Stimulated activated CD4-positive, alpha-beta T cell treated with anti-CD3 and anti-CD28 coated beads, Interleukin-2, amount 100 ng/mL, for 4 hours (primary cell): Measurements from ENCODE around the gene UGGT2.
"Not testable (repeated sequence)": the region's sequence is repeated elsewhere in the genome, so short reads cannot be mapped to it uniquely, and the experiment has no call there.

ENCODE experiments used
- DNase-seq: peaks from one replicate; pipeline ENCODE4 v3.0.0-alpha.2; 2020; ENCODE audit warnings: low read depth

The UGGT2 gene, protein sequence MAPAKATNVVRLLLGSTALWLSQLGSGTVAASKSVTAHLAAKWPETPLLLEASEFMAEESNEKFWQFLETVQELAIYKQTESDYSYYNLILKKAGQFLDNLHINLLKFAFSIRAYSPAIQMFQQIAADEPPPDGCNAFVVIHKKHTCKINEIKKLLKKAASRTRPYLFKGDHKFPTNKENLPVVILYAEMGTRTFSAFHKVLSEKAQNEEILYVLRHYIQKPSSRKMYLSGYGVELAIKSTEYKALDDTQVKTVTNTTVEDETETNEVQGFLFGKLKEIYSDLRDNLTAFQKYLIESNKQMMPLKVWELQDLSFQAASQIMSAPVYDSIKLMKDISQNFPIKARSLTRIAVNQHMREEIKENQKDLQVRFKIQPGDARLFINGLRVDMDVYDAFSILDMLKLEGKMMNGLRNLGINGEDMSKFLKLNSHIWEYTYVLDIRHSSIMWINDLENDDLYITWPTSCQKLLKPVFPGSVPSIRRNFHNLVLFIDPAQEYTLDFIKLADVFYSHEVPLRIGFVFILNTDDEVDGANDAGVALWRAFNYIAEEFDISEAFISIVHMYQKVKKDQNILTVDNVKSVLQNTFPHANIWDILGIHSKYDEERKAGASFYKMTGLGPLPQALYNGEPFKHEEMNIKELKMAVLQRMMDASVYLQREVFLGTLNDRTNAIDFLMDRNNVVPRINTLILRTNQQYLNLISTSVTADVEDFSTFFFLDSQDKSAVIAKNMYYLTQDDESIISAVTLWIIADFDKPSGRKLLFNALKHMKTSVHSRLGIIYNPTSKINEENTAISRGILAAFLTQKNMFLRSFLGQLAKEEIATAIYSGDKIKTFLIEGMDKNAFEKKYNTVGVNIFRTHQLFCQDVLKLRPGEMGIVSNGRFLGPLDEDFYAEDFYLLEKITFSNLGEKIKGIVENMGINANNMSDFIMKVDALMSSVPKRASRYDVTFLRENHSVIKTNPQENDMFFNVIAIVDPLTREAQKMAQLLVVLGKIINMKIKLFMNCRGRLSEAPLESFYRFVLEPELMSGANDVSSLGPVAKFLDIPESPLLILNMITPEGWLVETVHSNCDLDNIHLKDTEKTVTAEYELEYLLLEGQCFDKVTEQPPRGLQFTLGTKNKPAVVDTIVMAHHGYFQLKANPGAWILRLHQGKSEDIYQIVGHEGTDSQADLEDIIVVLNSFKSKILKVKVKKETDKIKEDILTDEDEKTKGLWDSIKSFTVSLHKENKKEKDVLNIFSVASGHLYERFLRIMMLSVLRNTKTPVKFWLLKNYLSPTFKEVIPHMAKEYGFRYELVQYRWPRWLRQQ (N-terminal part only)

DNA sequence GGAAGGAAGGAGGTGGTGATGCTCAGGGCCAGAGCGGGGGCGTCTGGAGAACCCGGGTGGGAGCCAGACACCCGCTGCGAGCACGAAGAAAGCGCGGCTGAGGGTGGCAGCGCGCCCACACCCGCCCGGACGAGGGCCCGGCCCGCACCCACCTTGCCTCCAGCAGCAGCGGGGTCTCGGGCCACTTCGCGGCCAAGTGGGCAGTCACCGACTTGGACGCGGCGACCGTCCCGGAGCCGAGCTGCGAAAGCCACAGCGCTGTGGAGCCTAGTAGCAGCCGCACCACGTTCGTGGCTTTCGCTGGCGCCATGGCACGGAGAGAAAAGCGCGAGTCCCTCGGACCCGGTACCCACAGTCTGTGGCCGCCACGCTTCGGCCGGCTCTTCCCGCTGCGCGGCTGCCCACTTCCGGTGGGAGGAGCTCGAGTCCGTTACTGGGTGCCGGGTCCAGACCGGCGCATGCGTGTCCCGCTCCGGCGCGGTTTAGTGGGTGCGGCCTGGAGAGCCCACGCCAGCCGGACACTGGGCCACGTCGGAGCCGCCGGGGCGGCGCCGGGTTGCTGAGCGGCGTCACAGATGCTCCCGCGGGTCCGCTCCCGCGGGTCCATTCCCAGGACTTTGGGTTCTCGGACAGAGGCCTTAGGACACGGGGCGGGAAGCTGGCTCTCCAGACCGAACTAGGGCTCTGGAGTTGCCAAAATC is at the start of gene UGGT2:
UGGT2 (minus strand) TSS at position 399 of the 701 bp plus-strand sequence; CDS start at position 310, 89 bp downstream.
- no peak for DNase-seq

DNA sequence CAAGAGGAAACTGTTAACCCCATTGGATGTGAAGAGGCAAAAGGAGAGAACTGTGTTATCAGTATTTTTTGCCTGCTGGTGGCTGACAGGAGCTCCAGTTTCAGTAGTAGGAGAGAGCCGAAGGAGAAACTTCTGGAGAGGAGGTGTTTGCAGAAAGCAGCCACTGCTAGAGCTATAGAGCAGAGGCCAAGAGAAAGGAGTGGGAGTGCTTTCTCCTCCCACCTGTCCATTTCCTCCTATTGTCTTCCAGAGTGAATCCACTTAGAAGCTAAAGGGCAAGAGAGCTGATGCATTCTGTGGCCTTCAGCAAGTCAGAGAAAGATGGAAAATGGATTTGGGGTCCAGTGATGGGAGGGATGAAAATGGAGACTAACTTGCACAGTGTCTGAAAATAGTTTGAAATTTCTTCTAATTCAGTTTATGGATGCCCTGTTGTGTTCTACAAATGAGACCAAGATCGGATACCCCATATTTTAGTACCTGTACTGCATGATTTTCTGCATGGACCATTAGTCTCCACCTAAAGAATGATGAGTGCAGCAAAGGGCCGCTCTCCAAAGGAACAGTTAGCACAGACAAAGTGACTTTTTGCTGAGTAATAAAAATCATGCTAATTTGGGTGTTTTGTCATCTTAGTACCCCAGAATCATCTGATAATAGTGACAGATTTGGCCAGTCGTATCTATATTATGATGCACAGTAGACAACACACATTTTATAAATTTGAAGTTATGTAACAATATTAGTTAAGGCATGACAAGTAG is 47.4 kb upstream of the UGGT2 start:
- DNase-seq: no peak

DNA sequence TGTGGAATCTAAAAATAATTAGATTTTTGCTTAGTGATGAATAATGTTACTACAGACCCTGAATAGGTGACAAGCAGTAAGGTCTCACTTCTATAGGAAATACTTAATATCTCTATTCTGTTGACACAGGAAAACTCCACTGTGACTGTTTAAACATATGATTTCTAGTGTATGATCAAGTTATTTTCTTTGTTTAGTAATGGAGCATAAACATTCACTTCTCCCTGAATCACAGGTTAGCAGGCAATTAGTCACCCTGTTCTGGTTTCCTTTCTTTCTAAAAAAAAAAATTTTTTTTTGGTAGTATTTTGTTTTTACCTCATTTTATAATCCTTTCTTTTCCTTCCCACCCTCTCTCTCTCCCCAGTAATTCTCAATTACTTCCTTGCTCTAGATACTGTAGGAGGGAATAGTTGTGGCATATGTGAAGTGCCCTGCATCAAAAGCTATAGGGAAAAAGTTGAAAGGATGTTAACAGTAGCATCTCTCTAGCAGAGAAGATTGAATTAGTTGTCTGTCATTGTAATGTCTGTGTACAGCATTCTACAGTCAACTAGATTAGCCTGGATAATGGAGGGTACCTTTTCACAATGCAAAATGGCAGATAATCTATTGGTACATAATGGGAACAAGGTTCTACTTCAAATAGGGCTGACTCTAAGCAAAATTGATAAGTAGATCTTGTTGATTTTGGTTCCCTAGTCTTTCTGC is 40.2 kb upstream of the UGGT2 start:
- DNase-seq: no peak

DNA sequence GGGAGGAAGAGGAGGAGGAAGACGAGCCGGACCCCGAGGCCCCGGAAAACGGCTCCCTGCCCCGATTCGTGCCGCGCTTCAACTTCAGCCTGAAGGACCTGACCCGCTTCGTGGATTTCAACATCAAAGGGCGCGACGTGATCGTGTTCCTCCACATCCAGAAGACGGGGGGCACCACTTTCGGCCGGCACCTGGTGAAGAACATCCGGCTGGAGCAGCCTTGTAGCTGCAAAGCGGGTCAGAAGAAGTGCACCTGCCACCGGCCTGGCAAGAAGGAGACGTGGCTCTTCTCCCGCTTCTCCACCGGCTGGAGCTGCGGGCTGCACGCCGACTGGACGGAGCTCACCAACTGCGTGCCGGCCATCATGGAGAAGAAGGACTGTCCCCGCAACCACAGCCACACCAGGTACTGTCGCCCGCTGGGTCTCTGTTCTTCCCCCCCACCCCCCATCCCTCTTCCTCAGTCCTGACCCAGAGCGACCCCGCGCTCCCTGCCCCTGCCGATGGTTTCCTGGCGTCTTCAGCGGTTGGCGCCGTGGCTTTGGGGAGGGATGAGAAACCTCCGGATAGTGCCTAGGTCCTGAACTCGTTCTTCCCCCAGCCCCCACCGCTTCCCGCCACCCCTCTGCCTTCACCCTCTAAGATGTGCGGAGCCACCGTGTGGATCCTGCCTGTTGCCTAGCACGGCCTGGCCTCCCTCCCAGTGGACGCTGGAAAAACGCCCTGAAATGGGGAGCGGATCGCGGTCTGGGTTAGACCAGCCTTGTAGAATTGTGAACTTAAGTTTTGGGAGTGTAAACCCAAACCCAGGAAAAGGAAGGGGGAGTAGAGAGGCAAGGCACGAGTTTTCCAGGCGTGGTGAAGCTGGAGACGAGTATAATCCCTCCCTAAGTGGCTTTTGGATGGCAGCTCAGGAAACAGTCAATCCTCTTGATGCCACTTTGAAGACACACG is 38.2 kb upstream of the UGGT2 start:
- no peak for DNase-seq

DNA sequence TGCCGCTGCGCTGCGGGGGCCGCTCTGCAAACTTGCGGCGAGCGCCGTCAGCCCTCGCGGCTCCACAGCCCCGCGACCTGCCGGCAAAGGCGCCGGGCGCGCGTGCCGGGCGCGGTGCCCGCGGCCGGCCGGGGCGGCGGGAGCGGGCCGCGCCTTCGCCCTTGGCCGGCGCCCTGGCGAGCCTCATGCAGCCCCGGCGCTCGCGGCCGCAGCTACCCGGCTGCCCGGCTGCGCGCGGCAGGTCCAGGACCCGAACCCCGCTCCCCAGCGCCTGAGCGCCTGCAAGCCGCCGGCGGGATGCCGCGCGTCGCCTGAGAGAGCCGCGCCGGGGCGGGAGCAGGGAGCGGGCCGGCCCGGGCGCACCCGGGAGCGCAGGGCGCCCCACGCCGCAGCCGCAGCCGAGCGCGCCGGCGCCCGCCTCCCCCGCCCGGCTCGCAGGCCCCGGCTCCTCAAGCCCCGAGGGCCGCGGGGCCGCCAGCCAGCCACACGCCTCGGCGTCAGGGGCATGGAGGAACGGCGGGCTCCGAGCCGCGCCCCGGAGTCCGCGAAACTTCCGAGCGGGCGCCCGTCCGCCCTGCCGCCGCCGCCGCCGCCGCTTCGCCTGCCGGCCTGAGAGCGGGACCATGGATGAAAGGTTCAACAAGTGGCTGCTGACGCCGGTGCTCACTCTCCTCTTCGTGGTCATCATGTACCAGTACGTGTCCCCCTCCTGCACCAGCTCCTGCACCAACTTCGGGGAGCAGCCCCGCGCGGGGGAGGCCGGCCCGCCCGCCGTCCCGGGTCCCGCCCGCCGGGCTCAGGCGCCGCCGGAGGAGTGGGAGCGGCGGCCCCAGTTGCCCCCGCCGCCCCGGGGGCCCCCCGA is 37.3 kb upstream of the UGGT2 start:
- no peak for DNase-seq

DNA sequence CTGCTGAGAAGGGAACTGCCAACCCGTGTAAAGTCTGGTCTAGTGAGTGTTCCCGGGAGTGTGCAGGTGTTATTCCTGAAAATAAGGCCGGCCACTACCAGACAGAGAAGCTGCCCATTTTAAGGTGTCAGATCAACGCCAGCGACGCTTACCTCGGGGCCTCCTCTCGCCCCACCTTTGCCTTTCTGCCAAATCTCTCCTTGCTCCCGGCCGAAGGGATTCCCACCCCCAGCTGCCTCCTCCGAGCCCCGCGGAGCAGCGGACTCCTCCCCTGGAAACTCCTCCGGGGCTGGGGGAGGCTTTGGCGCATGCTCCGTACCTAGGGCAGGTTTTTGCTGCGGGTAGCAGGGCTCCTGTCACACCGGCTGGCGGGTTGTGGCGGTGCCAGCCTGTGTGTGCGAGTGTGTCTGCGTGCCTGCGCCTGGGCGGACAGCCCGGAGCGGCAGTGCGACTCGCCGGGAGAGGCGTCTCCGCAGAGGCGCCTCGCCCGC is 36.6 kb upstream of the UGGT2 start, which contains the start of gene HS6ST3:
HS6ST3 (plus strand) TSS at position 359 of the 491 bp plus-strand sequence.
- no peak for DNase-seq

DNA sequence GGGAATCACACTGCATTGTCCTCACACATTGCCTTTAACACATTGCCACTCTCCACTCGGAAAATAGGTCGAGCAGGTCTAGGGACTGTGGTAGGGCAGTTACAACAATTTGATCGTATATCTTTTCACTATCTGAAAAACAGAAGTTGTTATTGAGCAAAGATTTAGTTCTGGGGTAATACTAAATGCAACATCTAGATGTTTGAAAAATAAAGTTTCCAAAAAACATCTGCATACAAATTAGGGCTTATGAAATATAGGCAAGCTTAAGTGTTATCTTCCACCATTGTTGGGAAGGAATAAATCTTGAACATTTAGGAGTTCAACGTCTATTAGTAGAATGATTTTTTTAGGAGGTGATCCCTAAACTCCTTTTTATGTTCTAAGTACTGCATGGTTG is 35.9 kb upstream of the UGGT2 start:
- no peak for DNase-seq

DNA sequence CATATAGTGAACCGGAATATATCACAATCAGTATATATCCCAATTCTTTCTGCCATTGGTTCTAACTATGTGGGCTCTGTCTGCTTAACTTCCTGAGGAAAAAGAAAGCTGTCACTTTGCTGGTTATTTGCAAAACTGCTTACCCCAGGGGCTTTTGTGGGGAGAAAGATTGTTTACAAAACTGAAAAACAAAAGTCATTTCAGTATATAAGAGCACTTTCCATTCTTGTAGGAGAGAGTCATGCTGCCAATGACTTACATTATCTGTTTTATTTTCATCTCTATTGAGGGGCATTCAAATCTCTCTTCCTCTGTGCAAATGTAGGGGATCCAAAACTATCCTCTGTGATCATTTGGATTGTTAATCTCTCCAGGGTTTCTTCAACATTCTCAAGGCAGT is 33.5 kb upstream of the UGGT2 start:
- DNase-seq: no peak

DNA sequence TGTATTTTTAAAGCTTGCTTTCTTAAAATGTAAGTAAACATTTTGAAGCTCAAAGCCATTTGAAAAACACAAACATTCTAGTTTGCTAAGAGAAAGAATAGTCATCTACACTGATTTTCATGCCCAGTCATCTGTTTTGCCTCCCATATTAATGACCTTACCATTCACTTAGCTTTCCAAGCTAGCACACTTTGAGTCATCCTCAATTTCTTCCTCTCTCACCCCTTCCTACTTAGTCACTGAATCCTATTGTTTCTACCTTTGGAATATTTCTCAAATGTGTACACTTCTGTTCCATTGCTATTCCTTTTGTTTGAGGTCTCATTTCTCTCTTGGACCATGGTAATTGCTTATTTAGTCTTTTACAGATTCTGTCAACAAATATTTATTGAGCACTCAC is 29.4 kb upstream of the UGGT2 start:
- no peak for DNase-seq

DNA sequence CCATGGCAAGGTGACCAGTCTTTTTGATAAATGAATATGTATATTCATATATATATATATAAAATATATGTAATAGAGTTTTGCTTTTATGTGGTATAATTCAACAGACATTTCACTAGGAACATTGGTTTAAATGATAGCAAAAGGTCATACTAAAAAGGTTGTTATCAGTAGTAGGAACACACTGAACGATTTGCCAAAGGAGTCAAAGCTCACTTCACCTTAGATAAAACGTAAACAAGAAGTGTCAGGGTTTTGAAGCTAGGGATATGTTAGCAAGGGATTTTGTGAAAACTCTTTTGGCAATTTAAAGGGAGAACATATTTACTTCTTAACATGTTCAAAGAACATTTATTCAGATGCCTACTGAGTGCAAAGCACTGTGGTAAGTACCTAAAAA is 28.7 kb upstream of the UGGT2 start:
- DNase-seq: no peak

DNA sequence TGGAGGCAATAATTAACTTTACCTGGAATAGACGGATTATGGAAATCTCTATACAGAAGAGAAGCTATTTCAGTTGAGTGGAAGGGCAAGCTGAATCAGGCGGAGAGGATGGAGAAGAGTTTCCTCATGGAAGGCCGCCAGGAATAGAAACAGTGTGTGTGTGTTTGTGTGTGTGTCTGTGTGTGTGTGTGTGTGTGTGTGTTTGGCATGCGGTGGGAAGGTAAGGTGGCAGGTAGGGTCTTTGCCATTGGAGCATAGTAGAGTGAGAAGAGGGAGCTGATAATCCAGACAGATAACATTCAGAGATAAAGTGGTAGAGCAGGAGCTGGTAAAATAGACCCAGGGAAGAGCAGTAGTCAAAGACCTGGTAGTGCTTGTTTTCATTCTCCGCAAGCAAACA is 27.5 kb upstream of the UGGT2 start:
- DNase-seq: no peak

DNA sequence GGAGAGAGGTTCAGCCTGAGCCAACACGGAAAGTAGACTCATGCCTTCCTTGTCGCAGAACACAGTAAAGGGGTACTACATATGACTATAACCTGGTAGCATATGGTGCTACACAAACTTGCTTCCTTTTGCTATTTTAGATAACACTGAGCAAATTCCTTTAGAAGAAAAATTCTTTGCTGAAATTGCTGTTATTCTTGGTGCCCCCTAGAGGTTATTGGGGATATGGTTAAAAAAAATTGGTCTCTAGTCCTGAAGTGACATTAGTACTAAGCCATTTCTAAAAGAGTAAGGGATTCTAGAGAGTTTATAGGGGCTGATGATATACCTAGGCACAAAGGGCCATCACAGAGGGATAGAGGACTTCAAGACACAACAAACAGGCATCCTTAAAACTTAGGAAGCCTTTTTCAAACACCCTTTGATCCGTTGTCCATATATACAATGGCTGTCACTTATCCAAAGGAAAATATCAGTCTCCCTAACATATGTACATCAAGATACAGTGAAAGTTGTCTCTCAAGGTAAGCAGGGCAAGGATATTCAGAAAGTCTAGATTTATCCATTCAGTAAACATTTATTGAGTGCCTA is 22.8 kb upstream of the UGGT2 start:
- DNase-seq: no peak

DNA sequence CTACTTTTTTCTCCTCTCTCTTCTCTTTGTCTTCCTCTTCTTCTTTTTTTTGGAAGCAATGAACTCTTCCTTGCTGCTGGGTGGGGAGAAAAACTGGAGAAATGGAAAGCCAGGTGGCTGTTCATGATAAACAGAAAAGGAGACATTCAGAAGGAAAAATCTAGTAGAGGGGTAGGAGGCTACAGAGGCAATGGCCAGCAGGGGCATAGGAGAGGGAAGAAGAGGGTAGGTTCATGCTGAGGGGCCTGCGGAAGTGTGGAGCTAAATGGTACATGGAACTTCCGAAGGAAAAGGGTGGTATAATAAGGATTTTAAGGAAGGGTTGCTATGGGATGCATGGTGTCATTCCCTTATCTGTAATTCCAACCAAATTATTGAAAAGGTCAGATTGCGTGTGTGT is 19.2 kb upstream of the UGGT2 start:
- no peak for DNase-seq

DNA sequence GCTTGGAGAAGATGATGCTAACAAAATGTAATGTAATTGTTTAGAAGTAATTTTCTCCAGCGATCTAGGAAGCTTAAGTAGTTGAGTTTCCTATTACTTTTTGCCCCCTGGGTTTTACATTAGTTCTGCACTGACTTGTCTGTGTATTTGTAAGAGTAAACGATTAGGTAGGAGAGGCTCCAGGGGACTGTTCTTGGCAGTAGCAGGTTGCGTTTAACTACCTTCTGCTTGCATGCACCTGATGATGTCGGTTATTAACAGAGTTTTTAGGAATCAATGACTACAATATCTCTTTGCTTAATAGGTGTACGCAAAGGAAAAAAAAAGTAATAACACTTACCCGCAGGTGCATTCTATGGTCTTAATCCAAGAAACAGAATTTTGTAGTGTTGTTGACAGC is 18.3 kb upstream of the UGGT2 start:
- DNase-seq: no peak

DNA sequence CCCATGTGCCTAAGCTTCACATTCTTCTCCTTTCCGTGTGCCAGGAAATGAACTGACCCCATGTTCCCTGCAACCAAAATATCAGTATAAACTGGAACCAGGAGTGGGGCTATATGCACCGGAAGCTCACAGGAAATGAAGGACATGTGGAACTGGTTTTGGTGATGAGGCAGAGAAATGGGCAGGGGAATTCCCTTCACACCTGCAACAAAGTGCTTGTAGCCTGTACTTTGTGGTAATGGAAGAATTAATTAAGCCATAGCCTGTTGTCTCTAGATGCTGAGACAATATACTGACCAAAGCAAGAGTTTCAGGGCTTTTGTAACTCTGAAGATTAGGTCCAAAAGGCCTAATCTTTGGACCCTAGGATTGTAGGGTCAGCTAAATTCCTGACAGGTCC is 15.5 kb upstream of the UGGT2 start:
- DNase-seq: no peak

DNA sequence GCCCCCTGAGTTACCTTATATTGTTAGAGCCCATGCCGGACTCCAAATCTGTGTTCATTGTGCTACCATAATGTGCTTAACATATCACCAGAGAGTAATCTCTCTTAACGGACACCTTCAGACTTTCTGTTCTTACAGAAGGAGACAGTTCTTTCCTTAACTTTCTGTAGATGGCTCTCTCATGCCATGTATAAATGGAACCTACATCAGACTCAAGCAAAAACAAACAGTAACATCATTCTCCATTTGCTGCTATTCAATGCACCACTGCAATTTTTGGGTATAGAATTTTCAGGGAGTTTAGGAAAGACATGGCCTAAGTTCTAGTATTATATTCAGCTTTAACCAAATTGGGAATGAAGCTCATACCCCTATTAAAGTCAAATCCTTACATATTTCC is 12.6 kb upstream of the UGGT2 start:
- no peak for DNase-seq

DNA sequence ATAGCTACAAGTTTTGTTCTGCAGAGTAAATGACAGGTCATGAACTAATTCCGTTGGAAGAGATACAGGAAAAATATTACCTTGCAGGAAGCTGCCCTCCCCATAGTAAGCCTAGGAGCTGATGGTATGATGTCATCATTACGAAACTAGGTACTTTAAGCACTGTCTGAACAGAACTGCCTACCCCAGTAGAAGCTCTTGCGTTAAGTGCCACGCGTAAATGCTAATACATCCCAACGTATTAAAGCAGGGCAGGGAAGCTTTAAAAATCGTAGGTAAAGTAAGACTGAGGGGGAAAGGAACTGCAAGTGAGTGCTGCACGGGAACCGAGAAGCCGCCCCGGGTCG is 572 bp downstream of the UGGT2 start:
- no peak for DNase-seq

DNA sequence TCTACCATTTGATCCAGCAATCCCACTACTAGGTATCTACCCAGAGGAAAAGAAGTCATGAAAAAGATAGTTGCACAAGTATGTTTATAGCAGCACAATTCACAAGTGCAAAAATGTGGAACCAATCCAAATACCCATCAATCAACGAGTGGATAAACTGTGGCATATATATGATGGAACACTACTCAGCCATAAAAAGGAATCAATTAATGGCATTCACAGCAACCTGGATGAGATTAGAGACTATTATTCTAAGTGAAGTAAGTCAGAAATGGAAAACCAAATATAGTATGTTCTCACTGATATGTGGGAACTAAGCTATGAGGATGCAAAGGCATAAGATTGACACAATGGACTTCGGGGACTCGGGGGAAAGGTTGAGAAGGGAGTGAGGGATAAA is 1.3 kb downstream of the UGGT2 start:
- DNase-seq: not testable (repeated sequence)
